Measurements from ENCODE around the gene SNAPC4. TPM values are rescaled to one million over a fixed set of nuclear protein-coding genes. Genes with fewer than 3 reads are reported as not detected.

SNAPC4 gene
- total RNA-seq, 1 experiment from 2014 or later: 29.7 TPM

GRCh38 chr9:136393531-136393930, 6.4 kb downstream of the SNAPC4 start:
- H3K4me1 ChIP-seq (ENCODE audit: insufficient read depth, low read length): no peaks in the 10 kb centered on the region
- Mint-ChIP-seq H3K27me3 (ENCODE audit: low read depth) (no peaks in the 10 kb centered on the region), H3K27ac (no peak overlapping the region), H3K9me3 (no peaks in the 10 kb centered on the region), H3K4me1 (no peaks in the 10 kb centered on the region), H3K36me3 (ENCODE audit: insufficient read depth in 1 of 3, low read depth in 3 of 3) (peaks cover 42 to 76% (median 74%) of the 10 kb centered on the region in 3 experiments; a peak in 6 of 7 replicates), H3K4me3 (no peak overlapping the region)
- TF ChIP-seq CTCF (conservative IDR thresholded peaks at IDR 0.05): no peak
- no peaks in the 10 kb centered on the region for H3K23me2 ChIP-seq (ENCODE audit: insufficient read length, low read depth, low read length, poor library complexity, severe bottlenecking)
- no peak overlapping the region for H3K9ac ChIP-seq (ENCODE audit: extremely low read depth, insufficient read length, low read length)
- no peak overlapping the region for H2BK5ac ChIP-seq (ENCODE audit: insufficient read length, low read length)
- H3K9me3 ChIP-seq (ENCODE audit: control insufficient read depth, low read depth, low read length): no peaks in the 10 kb centered on the region
- H3K79me1 ChIP-seq (ENCODE audit: insufficient read depth, low read depth, low read length, poor library complexity, severe bottlenecking): peaks cover 3% of the 10 kb centered on the region
- no peak overlapping the region for H3K4me2 ChIP-seq (ENCODE audit: insufficient read depth, insufficient read length, low read length)
- H2AK5ac ChIP-seq (ENCODE audit: insufficient read length, low read length): no peak overlapping the region
- H2BK120ac ChIP-seq (ENCODE audit: low read depth, low read length, poor library complexity, severe bottlenecking): no peak overlapping the region
- no peaks in the 10 kb centered on the region for H4K20me1 ChIP-seq (ENCODE audit: control insufficient read depth, insufficient read depth, insufficient read length)
- no peak overlapping the region for H3K56ac ChIP-seq (ENCODE audit: insufficient read length, low read depth, low read length)
- WGBS (ENCODE audit: extremely low coverage, insufficient read length, low lambda C conversion rate): no CpG with 5 or more reads among the region's 17 CpGs
- DNase-seq: no peak
- no peak overlapping the region for H2BK20ac ChIP-seq (ENCODE audit: low read depth, low read length, poor library complexity, severe bottlenecking)
- no peak overlapping the region for H4K91ac ChIP-seq (ENCODE audit: insufficient read length, low read depth, low read length)
- H3K27me3 ChIP-seq (ENCODE audit: insufficient read depth, low read length): no peaks in the 10 kb centered on the region
- no peak overlapping the region for H4K5ac ChIP-seq (ENCODE audit: insufficient read length, low read depth, low read length)
- H2BK15ac ChIP-seq (ENCODE audit: low read depth, low read length): no peak overlapping the region
- no peak overlapping the region for H2BK12ac ChIP-seq (ENCODE audit: insufficient read length, low read depth, low read length)
- no peak overlapping the region for H3K4ac ChIP-seq (ENCODE audit: low read depth, low read length)
- H3K14ac ChIP-seq (ENCODE audit: insufficient read depth, low read length): no peak overlapping the region
- peaks cover 1% of the 10 kb centered on the region; the same call in 1 of the 2 replicates for H3K79me2 ChIP-seq (ENCODE audit: insufficient read depth, low read length)
- H3K27ac ChIP-seq (ENCODE audit: insufficient read length, low read depth, low read length): no peak overlapping the region
- H3K18ac ChIP-seq (ENCODE audit: insufficient read length, low read depth, low read length): no peak overlapping the region
- no peak overlapping the region for H2AFZ ChIP-seq (ENCODE audit: low read length)
- H3K23ac ChIP-seq (ENCODE audit: insufficient read length, low read depth, low read length): no peak overlapping the region
- no peak overlapping the region for H4K8ac ChIP-seq (replicated peaks; ENCODE audit: insufficient read length, low read depth, low read length)
- H3T11ph ChIP-seq (ENCODE audit: low read length): no peak overlapping the region
